GM21381 (cell line): ENCODE data around the gene SPATA31C2.
"Not testable (repeated sequence)": the region's sequence is repeated elsewhere in the genome, so short reads cannot be mapped to it uniquely, and the experiment has no call there.

ENCODE experiments used
- ATAC-seq: cut with Tn5 transposase; IDR thresholded peaks from one replicate; pipeline ENCODE4 v1.9.1; 2021; ENCODE audit warnings: mild to moderate bottlenecking, moderate library complexity; ENCODE audit not compliant: unreplicated experiment

SPATA31C2 gene

GRCh38 chr9:88127700-88128300 lies 10.5 kb downstream of the SPATA31C2 start:
- ATAC-seq, result not testable (repeated sequence)

DNA sequence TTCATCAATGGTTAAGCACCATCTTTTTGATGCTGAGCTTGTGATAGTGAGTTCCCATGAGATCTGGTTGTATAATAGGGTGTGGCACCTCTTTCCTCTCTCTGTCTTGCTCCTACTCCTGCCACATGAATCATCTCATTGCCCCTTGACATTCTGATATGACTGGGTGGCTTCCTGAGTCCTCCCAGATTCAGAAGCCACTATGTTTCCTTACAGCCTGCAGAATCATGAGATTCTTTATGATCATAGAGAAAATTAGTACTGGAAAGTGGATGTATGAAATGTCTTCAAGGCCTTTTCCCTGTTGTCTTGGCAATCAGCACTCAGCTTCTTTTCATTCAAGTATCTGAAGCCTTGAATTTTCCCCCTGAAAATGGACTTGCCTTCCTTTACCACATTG lies 14.9 kb downstream of the SPATA31C2 start:
- ATAC-seq, result not testable (repeated sequence)

- ATAC-seq, result not testable (repeated sequence)
Measured at GRCh38 chr9:88118121-88118520, 20.2 kb downstream of the SPATA31C2 start.

DNA sequence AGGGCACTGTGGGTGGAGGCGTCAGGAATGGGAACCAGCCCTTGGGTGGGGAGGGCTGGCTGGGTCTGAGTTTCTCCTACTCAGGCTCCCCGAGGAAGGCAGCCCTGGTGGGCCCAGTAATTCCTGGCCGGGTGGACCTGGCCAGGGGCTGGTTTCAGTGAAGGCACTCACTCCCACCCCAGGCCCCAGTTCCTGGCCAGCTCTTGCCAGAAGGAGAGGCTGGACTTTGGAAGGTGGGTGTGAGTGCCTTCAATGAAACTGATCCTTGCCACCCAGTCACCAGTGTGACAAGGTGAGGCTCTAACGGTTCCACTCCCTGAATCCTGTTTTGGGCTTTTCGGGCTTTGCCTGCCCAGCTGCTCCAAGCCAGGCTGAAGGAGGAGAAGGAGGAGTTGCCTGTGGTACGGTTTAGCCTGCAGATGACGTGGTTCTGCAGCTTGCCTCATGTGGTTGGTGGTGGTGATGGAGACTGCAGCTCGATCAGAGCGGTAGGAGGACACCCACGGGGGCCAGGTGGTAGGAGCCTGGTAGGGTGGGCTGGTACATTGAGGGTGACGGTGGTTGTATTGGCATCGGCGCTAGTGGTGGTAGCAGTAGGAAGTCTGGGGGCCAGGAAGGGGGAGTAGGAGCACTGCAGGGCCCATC lies 23.2 kb downstream of the SPATA31C2 start:
- ATAC-seq, result not testable (repeated sequence)

DNA sequence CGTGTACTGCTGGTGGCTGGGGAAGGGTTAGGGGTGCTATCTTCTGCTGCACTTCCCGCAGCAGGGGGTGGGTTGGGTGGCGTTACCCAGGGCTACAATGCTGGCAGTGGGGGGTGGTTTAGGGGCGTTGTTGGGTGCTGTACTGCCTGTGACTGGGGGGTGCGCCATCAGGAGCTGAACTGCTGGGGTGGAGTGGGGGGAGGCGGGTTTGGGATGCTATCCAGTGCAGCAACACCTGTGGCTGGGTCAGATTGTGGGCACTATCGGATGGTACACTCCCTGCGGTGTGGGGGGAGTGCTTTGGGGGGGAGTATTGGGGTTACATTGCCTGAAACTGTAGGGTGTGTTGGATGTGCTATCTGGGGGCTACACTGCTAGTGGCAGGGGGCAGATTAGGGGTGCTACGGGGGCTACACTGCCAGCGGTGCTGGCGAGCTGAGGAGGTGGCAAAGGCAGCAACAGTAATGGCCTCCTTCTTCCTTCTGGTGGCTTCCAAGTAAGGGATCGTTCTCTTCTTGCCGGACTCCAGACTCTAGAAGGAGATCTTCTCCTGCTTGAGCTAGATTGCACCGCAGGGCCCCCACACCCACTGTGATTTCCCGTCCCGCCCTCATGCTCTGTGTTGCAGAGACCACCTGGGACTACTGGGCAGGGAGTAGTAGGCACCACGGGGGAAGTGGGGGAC lies 23.9 kb downstream of the SPATA31C2 start:
- ATAC-seq, result not testable (repeated sequence)

DNA sequence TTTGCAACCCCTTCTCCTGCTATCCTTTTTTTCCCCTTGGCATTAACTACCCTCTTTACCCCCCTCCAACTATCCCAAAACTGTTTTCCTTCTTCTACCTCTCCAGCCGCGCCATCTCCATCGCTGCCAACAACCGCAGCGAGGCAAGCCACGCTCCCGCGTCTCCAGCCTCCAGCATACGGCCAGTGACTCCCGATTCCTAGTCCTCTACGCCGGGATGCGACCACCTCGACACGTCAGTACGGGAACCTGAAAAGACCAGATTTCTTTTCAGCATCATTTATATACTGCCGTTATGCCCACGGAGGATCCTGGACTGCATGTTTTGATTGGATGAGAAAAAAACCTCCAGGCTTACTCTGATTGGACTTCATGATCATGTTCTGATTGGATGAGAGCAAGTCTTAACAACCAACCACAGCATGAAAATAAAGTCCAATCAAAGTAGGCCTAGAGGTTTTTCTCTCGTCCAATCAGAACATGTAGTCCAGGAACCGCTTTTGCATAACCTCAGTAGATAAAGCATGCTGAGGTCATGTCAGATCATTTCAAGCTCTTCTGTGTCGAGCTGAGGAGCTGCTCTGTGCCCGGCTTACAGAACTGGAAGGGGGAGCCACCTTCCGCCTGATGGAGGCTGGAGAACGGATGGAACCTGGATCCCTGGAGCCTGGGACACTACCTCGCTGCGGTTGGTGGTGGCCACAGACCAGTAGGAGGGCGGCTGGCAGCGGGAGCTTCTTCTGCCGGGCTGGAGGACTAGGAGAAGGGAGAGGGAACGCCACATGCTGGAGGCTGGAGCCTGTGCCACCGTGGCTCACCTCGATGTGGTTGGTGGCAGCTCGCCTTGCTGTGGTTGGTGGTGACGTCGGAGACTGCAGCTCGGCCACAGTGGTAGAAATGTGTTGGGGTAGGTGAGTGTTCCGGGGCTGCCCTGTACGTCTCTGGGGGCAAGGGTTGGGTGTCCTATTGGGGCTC lies 24.8 kb downstream of the SPATA31C2 start:
- not testable (repeated sequence) for ATAC-seq

- no peak for ATAC-seq
Measured at GRCh38 chr9:88110026-88110425, 28.2 kb downstream of the SPATA31C2 start.

- ATAC-seq, result no peak
Measured at GRCh38 chr9:88108779-88109178, 29.5 kb downstream of the SPATA31C2 start.

DNA sequence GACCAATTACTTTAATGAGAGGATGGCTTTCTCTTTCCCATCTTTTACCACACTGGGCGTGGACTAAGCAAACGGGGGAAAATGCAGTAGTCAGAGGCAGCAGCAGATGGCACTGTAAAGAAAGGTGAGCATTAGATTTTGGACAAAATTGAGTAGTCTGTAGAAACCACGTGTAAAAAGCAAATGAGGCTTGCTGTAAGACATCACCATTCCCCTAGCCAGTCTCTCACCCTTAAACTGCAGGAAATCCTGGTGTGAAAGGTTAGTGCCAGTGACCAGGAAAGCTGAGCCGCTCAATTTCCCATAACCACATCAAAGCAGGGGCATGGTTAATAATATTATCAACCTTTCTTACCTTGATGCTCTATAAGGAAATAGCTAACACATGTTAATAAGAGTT lies 31.8 kb downstream of the SPATA31C2 start:
- no peak for ATAC-seq

GRCh38 chr9:88092797-88093331 lies 45.4 kb downstream of the SPATA31C2 start:
- no peak for ATAC-seq

GRCh38 chr9:88090151-88090581 lies 48.1 kb downstream of the SPATA31C2 start:
- no peak for ATAC-seq

DNA sequence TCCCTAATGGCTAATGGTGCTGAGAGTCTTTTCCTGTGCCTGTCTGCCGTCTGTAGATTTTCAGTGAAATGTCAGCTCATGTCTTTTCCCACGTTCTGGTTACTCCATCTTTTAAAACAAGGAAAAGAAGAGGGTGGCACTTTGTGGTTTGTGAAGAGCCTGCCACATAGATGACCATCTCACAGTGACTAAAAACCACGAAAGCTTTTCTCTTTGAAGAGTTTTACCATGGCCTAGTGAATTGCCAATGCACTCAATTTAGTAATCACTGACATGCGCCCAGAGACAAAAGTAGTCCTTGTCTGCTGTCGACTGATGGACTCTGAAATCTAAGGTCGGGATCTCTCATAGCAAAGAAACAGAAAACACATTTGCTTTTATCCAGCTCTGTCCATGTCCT lies 50.4 kb downstream of the SPATA31C2 start:
- no peak for ATAC-seq

- no peak for ATAC-seq
Measured at GRCh38 chr9:88085476-88085875, 52.8 kb downstream of the SPATA31C2 start.

DNA sequence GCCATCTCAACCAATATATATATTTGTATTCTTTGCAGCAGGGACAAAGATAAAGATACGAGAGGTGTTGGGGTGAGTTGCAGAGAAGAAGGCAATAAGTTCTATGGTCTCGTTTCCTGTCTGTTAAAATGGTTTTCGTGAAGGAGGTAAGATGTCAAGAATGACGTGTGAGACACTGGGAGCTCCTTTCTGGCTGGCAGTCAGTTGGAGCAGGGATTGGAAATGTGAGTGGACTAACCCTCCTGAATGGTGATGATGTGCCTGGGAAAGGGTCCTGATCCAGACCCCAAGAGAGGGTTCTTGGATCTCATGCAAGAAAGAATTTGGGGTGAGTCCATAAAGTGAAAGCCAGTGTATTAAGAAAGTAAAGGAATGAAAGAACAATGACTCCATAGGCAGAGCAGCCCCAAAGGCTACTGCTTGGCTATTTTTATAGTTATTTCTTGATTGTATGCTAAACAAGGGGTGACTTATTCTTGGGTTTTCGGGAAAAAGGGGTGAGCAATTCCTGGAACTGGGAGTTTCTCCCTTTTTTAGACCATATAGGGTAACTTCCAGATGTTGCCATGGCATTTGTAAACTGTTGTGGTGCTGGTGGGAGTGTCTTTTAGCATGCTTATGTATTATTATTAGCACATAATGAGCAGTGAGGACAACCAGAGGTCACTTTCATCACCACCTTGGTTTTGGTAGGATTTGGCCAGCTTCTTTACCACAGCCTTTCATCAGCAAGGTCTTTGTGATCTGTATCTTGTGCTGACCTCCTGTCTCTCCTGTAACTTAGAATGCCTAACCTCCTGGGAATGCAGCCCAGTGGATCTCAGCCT lies 53.7 kb downstream of the SPATA31C2 start:
- no peak for ATAC-seq
